Measurements from ENCODE around the gene FABP6. TPM values are rescaled to one million over a fixed set of nuclear protein-coding genes. Genes with fewer than 3 reads are reported as not detected.
A peak's percentile ranks its signal among the peaks of the same experiment; 100 is the strongest.
"Not testable (repeated sequence)": the region's sequence is repeated elsewhere in the genome, so short reads cannot be mapped to it uniquely, and the experiment has no call there.

The FABP6 gene
- total and polyA plus RNA-seq, 10 donors: 0.24 TPM; not detected in 9

GRCh38 chr5:160237571-160238093 lies 8.3 kb downstream of the FABP6 start:
- intact Hi-C loops (cut with DNase I; ENCODE audit: low total_unique reads): no loop called here
- no peaks in the 10 kb centered on the region for H3K9me3 ChIP-seq
- WGBS, 5 donors: 85 to 89% (median 87%) methylated on average over 5 of the region's 5 CpGs
- peaks cover 0 to 3% (median 0%) of the 10 kb centered on the region in 6 donors for H3K4me1 ChIP-seq
- no peaks in the 10 kb centered on the region for H3K36me3 ChIP-seq
- H3K27me3 ChIP-seq (replicated peaks in 1 of 7): no peaks in the 10 kb centered on the region
- DNase-seq: no peak
- no peak for TF ChIP-seq CTCF (IDR thresholded peaks at IDR 0.05 in 8 of 11, conservative IDR thresholded peaks at IDR 0.05 in 3 of 11)
- no peak for TF ChIP-seq POLR2A (IDR thresholded peaks at IDR 0.05)
- no peak for TF ChIP-seq POLR2AphosphoS5 (IDR thresholded peaks at IDR 0.05)
- H3K4me3 ChIP-seq: no peak overlapping the region
- no peak overlapping the region for H3K27ac ChIP-seq

GRCh38 chr5:160240350-160240749 lies 11.0 kb downstream of the FABP6 start:
- no peaks in the 10 kb centered on the region for H3K9me3 ChIP-seq
- TF ChIP-seq POLR2A (IDR thresholded peaks at IDR 0.05) (no peak), POLR2AphosphoS5 (IDR thresholded peaks at IDR 0.05) (no peak), CTCF (IDR thresholded peaks at IDR 0.05 in 8 of 11, conservative IDR thresholded peaks at IDR 0.05 in 3 of 11) (no peak)
- no peak overlapping the region for H3K27ac ChIP-seq
- H3K4me1 ChIP-seq: peaks cover 0 to 3% (median 0%) of the 10 kb centered on the region in 6 donors
- WGBS, 5 donors: 23 to 65% (median 32%) methylated on average over 3 of the region's 3 CpGs
- no peak overlapping the region for H3K4me3 ChIP-seq
- intact Hi-C loops (cut with DNase I; ENCODE audit: low total_unique reads): no loop called here
- DNase-seq: peak; percentile 20
- H3K27me3 ChIP-seq (replicated peaks in 1 of 7): no peaks in the 10 kb centered on the region
- no peaks in the 10 kb centered on the region for H3K36me3 ChIP-seq

GRCh38 chr5:160242145-160242544 lies 12.8 kb downstream of the FABP6 start:
- intact Hi-C loops (cut with DNase I; ENCODE audit: low total_unique reads): no loop called here
- WGBS, 5 donors: 79 to 90% (median 81%) methylated on average over 3 of the region's 3 CpGs
- Histone ChIP-seq H3K36me3 (no peaks in the 10 kb centered on the region), H3K27me3 (replicated peaks in 1 of 7) (no peaks in the 10 kb centered on the region), H3K4me1 (peaks cover 0 to 3% (median 0%) of the 10 kb centered on the region in 6 donors), H3K9me3 (no peaks in the 10 kb centered on the region), H3K4me3 (no peak overlapping the region), H3K27ac (no peak overlapping the region)
- DNase-seq: no peak
- TF ChIP-seq POLR2AphosphoS5 (IDR thresholded peaks at IDR 0.05) (no peak), CTCF (IDR thresholded peaks at IDR 0.05 in 8 of 11, conservative IDR thresholded peaks at IDR 0.05 in 3 of 11) (no peak)

DNA sequence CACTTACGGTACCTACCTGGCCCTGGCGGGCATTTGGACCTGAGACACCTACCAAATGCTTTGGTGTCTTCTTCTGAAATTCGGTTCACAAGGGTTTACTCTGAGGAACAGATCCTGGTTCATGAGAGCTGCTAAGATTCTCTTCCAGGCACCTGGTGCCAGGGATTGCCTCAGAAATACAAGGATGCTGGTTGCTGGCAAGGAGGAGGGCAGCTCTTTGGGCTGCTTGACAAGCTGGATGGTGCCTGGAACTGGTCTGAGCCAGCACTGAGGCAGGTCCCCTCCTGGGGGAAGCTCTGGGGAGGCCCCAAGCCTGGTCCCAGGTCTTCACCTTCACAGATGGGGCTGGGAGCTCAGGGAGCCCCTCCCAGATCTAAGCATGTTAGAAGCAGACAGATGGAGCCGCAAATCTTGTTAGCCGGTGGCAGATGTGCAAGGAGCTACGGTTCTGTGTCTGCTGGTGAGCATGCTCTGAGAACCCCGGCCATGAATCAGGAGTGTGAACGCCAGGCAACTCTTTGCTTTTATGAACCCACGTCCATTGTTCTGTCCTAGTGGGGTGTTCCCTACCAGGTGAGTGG lies 16.3 kb downstream of the FABP6 start:
- WGBS, 5 donors: 83 to 94% (median 89%) methylated on average over 6 to 9 of the region's 9 CpGs
- intact Hi-C loops (cut with DNase I; ENCODE audit: low total_unique reads): no loop called here
- H3K27me3 ChIP-seq (replicated peaks in 1 of 7): no peaks in the 10 kb centered on the region
- peaks cover 0 to 1% (median 0%) of the 10 kb centered on the region in 6 donors for H3K36me3 ChIP-seq
- H3K4me1 ChIP-seq: peaks cover 0 to 3% (median 0%) of the 10 kb centered on the region in 6 donors
- no peaks in the 10 kb centered on the region for H3K9me3 ChIP-seq
- no peak overlapping the region for H3K27ac ChIP-seq
- TF ChIP-seq CTCF (IDR thresholded peaks at IDR 0.05 in 8 of 11, conservative IDR thresholded peaks at IDR 0.05 in 3 of 11) (no peak), POLR2AphosphoS5 (IDR thresholded peaks at IDR 0.05) (no peak), POLR2A (IDR thresholded peaks at IDR 0.05) (no peak)
- peak; percentile 46 for DNase-seq
- no peak overlapping the region for H3K4me3 ChIP-seq

DNA sequence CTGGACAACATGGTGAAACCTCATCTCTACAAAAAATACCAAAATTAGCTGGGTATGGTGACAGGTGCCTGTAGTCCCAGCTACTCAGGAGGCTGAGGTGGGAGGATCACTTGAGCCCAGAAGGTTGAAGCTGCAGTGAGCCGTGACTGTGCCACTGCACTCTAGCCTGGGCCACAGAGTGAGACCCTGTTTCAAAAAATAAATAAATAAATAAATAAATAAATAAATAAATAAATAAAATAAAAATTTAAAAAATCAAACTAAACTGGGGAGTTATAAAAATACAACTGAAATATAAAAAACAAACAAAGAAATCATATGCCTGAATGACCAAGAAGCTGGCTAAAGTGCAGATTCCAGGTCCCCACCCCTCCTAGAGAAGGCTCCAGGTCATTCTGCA lies 20.3 kb downstream of the FABP6 start:
- DNase-seq: peak; percentile 5
- H3K4me1 ChIP-seq; H3K4me3 ChIP-seq; H3K9me3 ChIP-seq; H3K27me3 ChIP-seq (replicated peaks in 1 of 7); intact Hi-C loops (cut with DNase I; ENCODE audit: low total_unique reads); H3K27ac ChIP-seq: not testable (repeated sequence)
- WGBS, 5 donors: 92 to 100% (median 100%) methylated on average over 1 of the region's 1 CpG
- peaks cover 0 to 41% (median 9%) of the 10 kb centered on the region in 6 donors for H3K36me3 ChIP-seq
